ENCODE results near the gene DNM3.

- TF ChIP-seq CTCF (IDR thresholded peaks at IDR 0.05) (no peak), POLR2A (IDR thresholded peaks at IDR 0.05) (no peak)
Observed at GRCh38 chr1:171881442-171881841, 40.1 kb downstream of the DNM3 start.

Data from adrenal gland (tissue), 5 donors.